ENCODE results near the gene B4GALT1. TPM values are rescaled to one million over a fixed set of nuclear protein-coding genes. Genes with fewer than 3 reads are reported as not detected.

B4GALT1 gene
- total RNA-seq, 2 experiments from 2014 or later = 41.2 to 41.4 TPM

- ChIA-PET POLR2A (no interaction called here), CTCF (interaction anchor here (1.7 kb wide), 1 partner anchor 46 kb away, joined by 5 read pairs; no protein-coding TSS in a partner anchor)
- Mint-ChIP-seq H3K36me3 (ENCODE audit: low read depth) (no peaks in the 10 kb centered on the region), H3K9me3 (no peaks in the 10 kb centered on the region), H3K4me1 (ENCODE audit: low read depth) (no peaks in the 10 kb centered on the region), H3K27ac (no peak overlapping the region), H3K4me3 (no peak overlapping the region), H3K27me3 (no peaks in the 10 kb centered on the region)
- TF ChIP-seq CTCF (IDR thresholded peaks at IDR 0.05) = no peak
- no peak for ATAC-seq
- DNase-seq = no peak
- intact Hi-C loops (cut with micrococcal nuclease) = no loop called here
Measured at GRCh38 chr9:33180526-33181184, 13.5 kb upstream of the B4GALT1 start.

DNA sequence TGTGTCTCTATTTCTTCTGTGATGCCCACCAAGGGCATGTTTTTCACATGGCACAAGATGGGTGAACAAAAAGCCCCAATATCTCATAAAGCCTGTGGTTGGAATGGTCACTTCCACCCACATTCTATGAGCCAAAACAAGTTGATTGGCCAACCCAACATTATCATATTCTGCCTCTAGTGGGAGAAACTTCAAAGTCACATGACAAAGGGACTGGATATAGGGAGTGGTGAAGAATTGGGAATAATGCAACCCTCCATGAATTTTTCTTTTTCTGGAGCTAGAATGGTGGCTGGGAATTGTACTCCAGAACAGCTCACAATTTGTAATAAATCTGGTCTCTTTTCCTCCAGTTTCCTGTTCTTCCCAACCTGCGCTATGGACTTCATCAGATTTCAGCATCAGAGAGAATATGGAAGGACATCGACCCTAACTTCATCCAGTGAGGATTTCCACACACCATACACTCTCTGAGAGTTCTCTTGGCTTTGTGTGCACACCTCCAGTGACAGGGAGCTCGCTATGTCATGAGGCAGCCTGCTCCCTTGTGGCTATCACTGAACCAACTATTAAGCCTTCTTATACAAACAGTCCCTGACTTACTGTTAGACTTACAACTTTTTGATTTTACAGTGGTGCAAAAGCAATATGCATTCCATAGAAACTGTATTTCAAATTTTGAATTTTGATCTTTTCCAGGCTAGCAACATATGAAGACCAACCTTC is 12.0 kb upstream of the B4GALT1 start:
- no peaks in the 10 kb centered on the region for H3K36me3 Mint-ChIP-seq (ENCODE audit: low read depth)
- DNase-seq = no peak

GRCh38 chr9:33177639-33178038 is 10.5 kb upstream of the B4GALT1 start:
- TF ChIP-seq CTCF (IDR thresholded peaks at IDR 0.05) = no peak
- no peak overlapping the region for H3K27ac Mint-ChIP-seq

More for the DNA sequence above, 12.0 kb upstream of the B4GALT1 start:
- Mint-ChIP-seq H3K4me1 (ENCODE audit: low read depth) (no peaks in the 10 kb centered on the region), H3K4me3 (no peak overlapping the region), H3K27ac (no peak overlapping the region), H3K27me3 (no peaks in the 10 kb centered on the region), H3K9me3 (no peaks in the 10 kb centered on the region)
- TF ChIP-seq CTCF (IDR thresholded peaks at IDR 0.05) = no peak
- intact Hi-C loops (cut with micrococcal nuclease) = no loop called here
- ChIA-PET POLR2A (no interaction called here), CTCF (interaction anchor here (1.5 to 2.1 kb wide), 4 partner anchors 8 to 47 kb away, joined by 3 to 7 read pairs (median 4); no protein-coding TSS in a partner anchor)
- ATAC-seq = no peak

GRCh38 chr9:33177086-33177485 is 9.9 kb upstream of the B4GALT1 start:
- CTCF ChIA-PET = interaction anchor here (1.0 to 2.1 kb wide), 2 partner anchors 10 to 49 kb away, joined by 3 to 7 read pairs; partner anchors contain the start of gene B4GALT1
- H3K27ac Mint-ChIP-seq = no peak overlapping the region
- no peaks in the 10 kb centered on the region for H3K9me3 Mint-ChIP-seq
- no peaks in the 10 kb centered on the region for H3K36me3 Mint-ChIP-seq (ENCODE audit: low read depth)
- DNase-seq = no peak
- TF ChIP-seq CTCF (IDR thresholded peaks at IDR 0.05) = no peak
- POLR2A ChIA-PET = interaction anchor here (0.6 kb wide), 1 partner anchor 14 kb away, joined by 3 read pairs; no protein-coding TSS in a partner anchor
- no peak overlapping the region for H3K4me3 Mint-ChIP-seq
- ATAC-seq = no peak
- H3K27me3 Mint-ChIP-seq = no peaks in the 10 kb centered on the region
- H3K4me1 Mint-ChIP-seq (ENCODE audit: low read depth) = peaks cover 4% of the 10 kb centered on the region
- intact Hi-C loops (cut with micrococcal nuclease) = no loop called here

More at GRCh38 chr9:33177639-33178038, 10.5 kb upstream of the B4GALT1 start:
- intact Hi-C loops (cut with micrococcal nuclease) = no loop called here
- DNase-seq (no peak), ATAC-seq (no peak)
- CTCF ChIA-PET = interaction anchor here (2.1 kb wide), 1 partner anchor 49 kb away, joined by 7 read pairs; no protein-coding TSS in a partner anchor
- Mint-ChIP-seq H3K9me3 (no peaks in the 10 kb centered on the region), H3K4me3 (no peak overlapping the region), H3K4me1 (ENCODE audit: low read depth) (no peaks in the 10 kb centered on the region), H3K36me3 (ENCODE audit: low read depth) (no peaks in the 10 kb centered on the region), H3K27me3 (no peaks in the 10 kb centered on the region)
- POLR2A ChIA-PET = interaction anchor here (0.6 kb wide), 1 partner anchor 14 kb away, joined by 3 read pairs; no protein-coding TSS in a partner anchor

All from activated CD8-positive, alpha-beta T cell treated with anti-CD3 and anti-CD28 coated beads for 36 hours (primary cell).